ENCODE data around the gene AP4E1.
"Not testable (repeated sequence)": the region's sequence is repeated elsewhere in the genome, so short reads cannot be mapped to it uniquely, and the experiment has no call there.

The AP4E1 gene

DNA sequence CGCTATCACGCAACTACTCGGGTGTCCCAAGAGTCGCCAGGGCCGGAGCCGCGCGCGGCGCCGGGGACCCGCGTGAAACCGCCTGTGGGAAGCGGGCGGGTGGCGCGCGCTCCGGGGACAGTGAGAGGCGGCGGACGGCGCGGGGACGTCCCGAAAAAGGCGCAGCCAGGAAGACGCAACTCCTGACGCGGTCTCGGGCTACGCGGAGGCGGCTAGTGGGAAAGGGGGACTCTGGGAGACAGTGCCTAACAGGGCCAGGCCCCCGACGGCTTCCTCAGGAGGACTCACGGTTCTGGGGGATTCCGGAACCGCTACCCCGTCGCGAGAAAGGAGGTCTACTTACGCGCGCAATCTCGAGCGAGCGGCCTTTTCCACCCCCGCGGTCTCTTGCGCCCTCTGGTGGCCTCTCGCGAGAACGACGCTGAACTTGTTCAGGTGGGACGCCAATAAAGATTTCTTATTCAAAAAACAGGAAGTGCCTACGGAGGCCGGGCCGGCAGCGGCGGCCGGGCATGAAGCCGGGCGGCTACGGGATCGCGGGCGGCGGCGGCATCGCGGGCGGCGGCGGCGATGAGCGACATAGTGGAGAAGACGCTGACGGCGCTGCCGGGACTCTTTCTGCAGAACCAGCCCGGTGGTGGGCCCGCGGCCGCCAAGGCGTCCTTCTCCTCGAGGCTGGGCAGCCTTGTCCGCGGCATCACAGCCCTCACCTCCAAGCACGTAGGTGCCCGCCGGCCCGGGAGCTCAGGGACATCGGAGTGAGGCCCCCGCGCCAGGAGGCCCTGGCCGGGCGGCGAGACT, at the start of gene AP4E1:
TSS of gene AP4E1 (plus strand) at position 475 of the 801 bp plus-strand sequence. CDS start at position 571, 96 bp downstream.
- DNase-seq (ENCODE audit: low spot score): peak; percentile 95

GRCh38 chr15:50860824-50861223, 47.7 kb upstream of the AP4E1 start:
- no peak for DNase-seq (ENCODE audit: low spot score)

DNA sequence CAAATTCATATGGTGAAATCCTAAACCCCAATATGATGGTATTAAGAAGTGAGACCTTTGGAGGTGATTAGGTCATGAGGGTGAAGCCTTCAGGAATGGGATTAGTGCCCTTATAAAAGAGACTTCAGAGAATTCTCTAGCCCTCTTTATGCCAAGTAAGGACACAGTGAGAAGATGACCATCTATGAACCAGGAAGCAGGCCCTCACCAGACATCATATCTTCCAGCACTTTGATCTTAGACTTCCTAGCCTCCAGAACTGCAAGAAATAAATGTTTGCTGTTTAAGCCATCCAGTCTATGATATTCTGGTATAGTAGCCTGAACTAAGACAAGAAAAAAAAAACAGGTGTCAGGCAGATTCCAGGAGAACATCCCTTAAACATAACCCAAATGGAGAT, 45.9 kb upstream of the AP4E1 start:
- DNase-seq (ENCODE audit: low spot score): no peak

DNA sequence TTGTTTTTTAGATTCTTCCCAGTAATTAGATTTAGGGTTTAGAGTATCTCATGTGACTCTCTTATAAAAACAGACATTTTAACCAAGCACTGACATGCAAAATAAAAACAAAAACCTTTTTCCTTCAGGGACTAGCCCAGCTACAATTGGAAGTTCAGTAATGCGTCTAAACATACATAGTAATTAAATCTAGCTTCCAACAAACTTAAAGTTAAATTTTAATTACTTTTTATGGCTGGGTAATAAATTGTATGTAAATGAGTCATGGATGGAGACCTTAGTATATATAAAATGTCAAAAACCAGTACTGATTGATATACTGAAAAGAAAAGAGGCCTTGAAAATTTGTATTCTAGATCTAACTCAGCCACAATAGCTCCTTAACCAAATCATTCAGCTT, 43.6 kb upstream of the AP4E1 start:
- DNase-seq (ENCODE audit: low spot score): no peak

- no peak for DNase-seq (ENCODE audit: low spot score)
These were observed 42.7 kb upstream of the AP4E1 start for GRCh38 chr15:50865515-50866353.

DNA sequence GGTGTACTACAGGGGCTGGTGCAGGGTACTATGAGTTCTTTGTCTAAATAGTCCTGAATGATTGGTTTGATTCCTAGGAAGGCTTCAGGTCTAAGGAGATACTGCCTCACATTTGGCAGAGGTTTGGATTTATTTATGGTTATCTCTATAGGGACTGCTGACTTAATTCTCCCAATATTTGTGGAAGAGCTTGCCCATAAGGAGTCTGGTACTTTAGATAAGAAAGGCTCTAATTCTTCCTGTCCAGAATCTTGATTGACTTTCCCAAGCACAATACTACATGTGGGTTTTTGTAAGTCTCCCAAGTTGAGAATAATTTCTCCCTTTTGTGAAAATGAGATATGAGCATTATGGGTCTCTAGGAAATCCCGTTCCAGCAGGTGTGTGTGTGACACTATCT, 36.7 kb upstream of the AP4E1 start:
- no peak for DNase-seq (ENCODE audit: low spot score)

DNA sequence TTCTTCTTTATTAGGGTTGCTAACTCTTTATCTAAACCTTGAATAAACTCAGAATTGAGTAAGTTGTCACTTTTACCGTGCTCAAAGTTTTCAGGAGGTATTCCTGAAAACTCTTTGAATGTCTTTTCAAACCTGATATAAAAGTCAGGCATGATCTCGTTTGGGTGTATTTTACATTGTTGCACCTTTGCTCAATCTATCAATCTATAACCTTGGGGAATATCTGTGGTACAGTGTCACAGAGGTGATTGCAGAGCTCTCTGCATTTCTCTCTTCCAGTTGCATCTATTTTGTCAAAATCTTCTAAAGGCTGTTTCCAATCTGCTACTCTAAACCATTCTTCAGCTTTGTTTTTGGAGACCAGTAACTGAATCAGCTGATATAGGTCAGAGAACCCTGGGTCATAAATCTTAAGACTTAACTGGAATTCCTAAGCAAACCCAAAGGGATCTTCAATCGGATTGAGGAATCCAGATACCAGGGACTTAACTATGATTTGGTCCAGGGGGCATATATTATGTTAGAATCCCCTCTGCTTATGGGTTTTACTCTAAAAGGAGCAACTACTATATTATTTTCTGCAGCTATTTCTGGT, 35.6 kb upstream of the AP4E1 start:
- DNase-seq (ENCODE audit: low spot score): no peak

DNA sequence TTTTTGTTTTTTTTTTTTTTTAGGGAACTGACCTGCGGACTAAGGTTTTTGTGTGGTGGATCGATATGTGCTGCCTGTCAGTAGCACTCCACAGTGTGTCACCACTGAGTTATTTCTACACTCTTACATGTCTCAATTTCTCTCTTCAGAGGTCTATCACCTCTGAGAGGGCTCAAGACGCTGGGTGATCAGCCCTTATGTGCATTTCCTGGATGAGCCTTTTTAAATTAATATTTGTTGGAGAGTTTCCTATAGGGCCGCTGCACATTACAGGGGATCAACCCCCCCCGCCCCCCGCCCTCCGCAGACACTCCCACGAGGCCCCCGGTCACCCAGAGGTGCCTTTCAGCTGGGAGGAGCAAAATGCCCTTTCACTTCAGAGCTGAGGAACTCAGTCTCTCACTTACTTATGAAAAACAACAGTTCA, 34.5 kb upstream of the AP4E1 start:
- DNase-seq (ENCODE audit: low spot score): no peak

DNA sequence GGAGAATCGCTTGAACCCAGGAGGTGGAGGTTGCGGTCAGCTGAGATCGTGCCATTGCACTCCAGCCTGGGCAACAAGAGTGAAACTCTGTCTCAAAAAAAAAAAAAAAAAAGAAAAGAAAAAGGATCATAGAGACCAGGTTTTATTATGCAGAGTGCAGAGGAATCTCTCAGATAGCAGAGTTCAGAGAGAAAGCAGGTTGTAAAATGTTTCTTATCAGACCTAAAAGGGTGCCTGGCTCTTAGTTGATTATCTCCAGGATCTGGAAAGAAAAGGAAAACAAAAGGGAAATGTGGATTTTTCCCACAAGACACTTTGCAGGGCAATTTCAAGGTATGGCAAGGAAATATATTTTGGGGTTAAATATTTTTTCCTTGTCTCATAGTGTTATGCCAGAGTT, 33.2 kb upstream of the AP4E1 start:
- DNase-seq (ENCODE audit: low spot score): not testable (repeated sequence)

GRCh38 chr15:50876260-50876988, 32.1 kb upstream of the AP4E1 start:
- DNase-seq (ENCODE audit: low spot score): no peak

DNA sequence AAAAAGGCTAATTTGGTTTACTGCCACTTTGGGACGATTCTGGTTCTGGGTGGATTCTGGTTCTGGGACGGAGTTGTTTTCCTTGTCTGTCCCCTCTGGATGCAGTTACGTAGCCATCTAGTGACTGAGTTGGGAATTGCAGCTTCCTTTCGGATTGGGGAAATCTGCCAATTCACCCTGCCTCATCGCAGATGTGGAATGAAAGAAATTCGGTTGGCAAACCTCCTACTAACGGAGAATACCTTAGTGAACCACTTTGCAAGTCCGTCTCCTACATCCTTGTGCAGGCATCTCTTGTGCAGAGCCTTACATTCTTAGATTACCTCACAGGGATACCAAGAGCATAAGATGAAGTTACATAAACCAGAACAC, 31.5 kb upstream of the AP4E1 start:
- DNase-seq (ENCODE audit: low spot score): peak; percentile 95

DNA sequence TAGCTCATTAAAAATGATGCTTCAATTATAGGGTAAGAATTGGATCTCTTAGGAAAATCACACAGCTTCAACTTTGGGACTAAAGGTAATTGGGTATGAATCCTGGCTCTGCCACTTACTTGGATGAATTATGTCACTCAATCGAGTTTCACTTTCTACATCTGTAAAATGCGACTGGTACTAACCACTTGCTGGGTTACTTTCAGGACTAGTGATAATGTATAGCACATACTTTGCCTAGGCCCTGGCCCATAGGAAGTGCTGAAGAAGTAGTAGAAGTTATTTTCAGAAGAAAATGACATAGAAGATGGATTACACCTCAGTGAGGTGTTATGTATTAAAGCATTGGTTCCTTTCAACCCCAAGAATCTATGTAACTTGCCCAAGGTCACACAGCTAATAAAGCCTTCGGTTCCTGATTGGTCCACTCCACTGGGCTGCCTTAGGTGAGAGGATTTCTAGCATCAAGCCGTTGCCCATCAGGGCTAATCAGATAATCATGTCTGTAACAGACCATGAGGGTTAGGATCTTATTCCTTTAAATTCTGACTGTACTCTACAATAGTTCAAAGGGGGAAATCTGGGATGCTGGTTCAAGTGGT, 29.4 kb upstream of the AP4E1 start:
- no peak for DNase-seq (ENCODE audit: low spot score)

- no peak for DNase-seq (ENCODE audit: low spot score)
These were observed 28.3 kb upstream of the AP4E1 start for GRCh38 chr15:50880206-50880605.

DNA sequence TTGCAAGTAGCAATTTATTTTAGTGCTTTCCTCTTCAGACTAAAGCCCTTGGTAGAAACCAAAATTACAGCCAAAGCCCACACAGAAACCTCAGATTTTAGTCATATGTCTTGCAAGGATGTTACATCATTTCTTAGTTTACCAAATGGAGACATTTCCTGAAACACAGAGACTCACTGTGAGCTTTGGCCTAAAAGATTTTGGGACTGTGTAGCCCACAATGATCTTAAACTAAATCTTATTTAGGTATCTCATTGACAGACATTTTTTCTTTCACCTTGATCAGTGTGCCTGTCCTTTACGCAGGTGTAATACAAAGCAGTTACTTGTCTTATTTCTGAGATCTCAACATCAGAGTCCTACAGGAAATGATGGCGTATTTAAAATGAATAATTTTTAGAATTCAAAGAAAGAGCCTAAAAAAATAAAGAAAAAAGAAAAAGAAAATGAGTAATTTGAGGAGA, 27.8 kb upstream of the AP4E1 start:
- no peak for DNase-seq (ENCODE audit: low spot score)

GRCh38 chr15:50881121-50882048, 27.1 kb upstream of the AP4E1 start:
- DNase-seq (ENCODE audit: low spot score): no peak

- DNase-seq (ENCODE audit: low spot score): no peak
These were observed 24.6 kb upstream of the AP4E1 start for GRCh38 chr15:50883903-50884302.

DNA sequence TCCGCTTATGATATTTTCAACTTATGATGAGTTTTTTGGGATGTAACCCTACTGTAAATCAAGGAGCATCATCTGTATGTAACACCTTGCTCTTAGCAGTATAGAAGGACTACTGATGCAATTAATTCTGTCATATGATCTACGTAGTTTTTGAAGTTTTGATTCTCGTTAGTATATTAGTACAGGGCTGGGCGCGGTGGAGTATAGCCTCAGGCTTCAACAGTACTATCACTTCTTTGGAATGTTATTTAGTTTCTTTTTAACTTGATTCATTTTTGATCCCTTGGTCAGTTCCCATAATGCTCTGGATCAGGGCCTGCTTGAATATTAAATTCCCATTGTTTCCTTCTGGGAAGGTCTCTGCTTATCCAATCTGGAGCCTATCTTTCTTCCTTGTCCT, 23.9 kb upstream of the AP4E1 start:
- no peak for DNase-seq (ENCODE audit: low spot score)

- no peak for DNase-seq (ENCODE audit: low spot score)
These were observed 22.4 kb upstream of the AP4E1 start for GRCh38 chr15:50886139-50886467.

GRCh38 chr15:50886611-50887345, 21.7 kb upstream of the AP4E1 start:
- no peak for DNase-seq (ENCODE audit: low spot score)

DNA sequence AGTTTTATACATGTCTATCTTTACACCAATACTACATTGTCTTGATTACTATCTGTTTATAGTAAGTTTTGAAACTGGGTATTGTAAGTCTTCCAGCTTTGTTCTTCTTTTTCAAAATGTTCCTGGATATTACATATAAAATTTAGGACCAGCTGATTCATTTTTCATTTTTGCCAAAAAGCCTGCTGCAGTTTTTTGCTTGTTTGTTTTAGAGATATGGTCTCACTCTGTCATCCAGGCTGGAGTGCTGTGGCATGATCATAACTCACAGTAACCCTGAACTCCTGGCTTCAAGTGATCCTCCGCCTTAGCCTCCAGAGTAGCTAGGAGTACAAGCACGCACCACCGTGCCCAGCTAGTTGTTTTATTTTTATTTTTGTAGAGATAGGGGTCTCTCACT, 20.4 kb upstream of the AP4E1 start:
- no peak for DNase-seq (ENCODE audit: low spot score)
